Measurements from ENCODE around the gene ZNF500. TPM values are rescaled to one million over a fixed set of nuclear protein-coding genes. Genes with fewer than 3 reads are reported as not detected.
"Not testable (repeated sequence)": the region's sequence is repeated elsewhere in the genome, so short reads cannot be mapped to it uniquely, and the experiment has no call there.

The ZNF500 gene
- total RNA-seq, 2 donors from 2014 or later: 12.4 to 13.7 TPM

- intact Hi-C loops (cut with DNase I, micrococcal nuclease): no loop called here
- DNase-seq: no peak
Observed at GRCh38 chr16:4798456-4798855, 31.5 kb upstream of the ZNF500 start.

GRCh38 chr16:4797805-4798252, 30.9 kb upstream of the ZNF500 start:
- ATAC-seq (no peak), DNase-seq (no peak)
- intact Hi-C loops (cut with DNase I, micrococcal nuclease): no loop called here

More at GRCh38 chr16:4798456-4798855, 31.5 kb upstream of the ZNF500 start:
- ATAC-seq: no peak

DNA sequence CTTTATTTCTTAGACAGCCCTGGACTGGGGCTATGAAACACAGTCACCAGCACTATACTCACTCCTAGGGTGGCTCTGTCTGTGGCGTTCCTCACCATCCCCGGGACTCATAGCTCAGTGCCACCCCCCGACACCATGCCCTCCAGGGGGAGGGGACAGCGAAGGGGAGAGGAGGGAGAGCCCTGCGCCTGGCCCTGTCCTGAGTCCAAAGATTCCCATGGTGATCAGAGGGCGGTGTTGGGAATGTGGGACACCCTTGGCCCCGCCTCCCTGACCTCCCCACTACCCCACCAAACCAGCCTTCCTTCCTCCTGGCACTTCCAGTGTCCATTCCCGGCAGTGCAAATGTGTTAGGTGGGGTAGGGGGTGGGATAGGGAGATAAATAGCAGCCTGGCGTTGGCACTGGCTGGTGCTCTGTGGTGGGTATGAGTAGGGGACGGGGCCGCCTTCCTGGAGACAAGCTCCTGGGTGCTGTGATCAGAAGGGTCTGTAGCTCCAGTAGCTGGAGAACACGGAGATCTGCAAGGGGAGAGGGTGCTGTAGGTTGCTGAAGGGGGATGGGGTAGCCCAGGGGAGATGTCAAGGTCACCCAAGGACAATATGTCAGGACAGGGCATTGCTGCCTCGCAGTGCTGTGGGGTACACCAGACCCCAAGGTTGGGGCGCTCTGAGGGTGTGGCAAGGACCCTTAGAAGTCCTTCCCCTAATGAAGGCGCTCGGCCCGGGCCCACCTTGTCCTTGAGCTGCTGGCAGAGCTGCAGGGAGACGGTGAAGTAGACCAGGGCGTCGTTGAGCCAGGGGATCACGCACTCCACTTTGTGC, 30.2 kb upstream of the ZNF500 start:
- intact Hi-C loops (cut with DNase I, micrococcal nuclease): no loop called here
- ATAC-seq: peak; percentile 8
- DNase-seq: peak in 1 of 2 donors; percentile 61

DNA sequence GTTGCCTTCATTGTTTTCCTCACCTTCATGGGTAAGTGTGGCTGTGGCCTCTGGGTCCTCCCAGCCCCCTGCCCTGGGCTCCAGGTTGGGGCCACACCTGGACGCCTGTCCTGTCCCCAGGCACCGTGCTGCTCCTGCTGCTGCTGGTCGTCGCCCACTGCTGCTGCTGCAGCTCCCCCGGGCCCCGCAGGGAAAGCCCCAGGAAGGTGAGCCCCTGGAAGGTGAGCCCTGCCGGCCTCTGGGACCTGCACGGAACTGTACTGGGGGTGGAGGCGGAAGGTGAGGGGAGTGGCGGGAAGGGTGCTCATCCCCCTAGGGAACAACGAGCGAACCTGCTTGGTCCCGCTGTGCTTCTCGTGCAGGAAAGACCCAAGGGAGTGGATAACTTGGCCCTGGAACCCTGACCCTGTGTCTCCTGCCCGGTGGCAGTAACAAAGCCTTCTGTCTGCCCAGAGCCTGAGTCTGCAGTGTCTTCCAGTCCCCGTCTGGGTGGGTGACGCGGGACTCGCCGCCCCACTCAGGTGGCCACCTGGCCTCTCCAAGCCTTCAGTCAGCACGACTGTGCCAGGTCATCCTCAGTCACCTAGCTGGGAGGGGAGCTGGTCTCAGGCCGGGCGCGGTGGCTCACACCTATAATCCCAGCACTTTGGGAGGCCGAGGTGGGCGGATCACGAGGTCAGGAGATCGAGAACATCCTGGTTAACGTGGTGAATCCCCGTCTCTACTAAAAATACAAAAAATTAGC, 29.0 kb upstream of the ZNF500 start:
- peak; percentile 56 for ATAC-seq
- intact Hi-C loops (cut with DNase I, micrococcal nuclease): no loop called here
- peak in 1 of 2 donors; percentile 54 for DNase-seq

DNA sequence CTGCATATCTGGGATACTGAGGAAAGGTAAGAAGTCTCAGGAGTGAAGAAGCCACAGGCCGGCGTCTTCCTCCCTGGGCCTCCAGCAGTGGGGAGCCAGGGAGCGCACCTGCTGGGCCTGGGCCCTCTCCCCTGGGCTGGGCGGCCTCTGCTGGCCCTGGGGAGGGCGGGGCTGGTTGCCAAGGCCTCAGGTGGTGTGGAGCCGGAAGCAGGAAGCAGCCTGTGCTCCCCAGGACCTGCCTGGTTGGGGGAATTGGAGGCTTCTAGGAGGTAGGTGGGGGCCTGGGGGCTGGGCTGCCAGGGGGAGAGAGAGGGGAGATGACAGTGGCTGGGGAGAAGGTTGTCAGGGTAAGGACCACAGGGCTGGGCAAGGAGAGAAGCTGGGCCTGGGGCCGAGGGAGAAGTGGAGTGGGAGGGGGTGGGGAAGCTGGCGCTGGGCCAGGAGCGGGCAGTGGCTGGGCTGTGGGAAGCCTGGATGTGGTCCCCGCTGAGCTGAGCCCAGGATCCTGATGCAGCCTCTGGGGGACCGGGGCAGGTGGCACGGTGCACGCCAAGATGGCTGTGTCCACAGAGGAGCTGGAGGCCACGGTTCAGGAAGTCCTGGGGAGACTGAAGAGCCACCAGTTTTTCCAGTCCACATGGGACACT, 28.3 kb upstream of the ZNF500 start, which contains the start of gene SMIM22:
TSS of gene SMIM22 (plus strand) at position 189 of the 647 bp plus-strand sequence. CDS start at position 555, 366 bp downstream.
- DNase-seq: peak; percentile 84 to 86
- intact Hi-C loops (cut with DNase I, micrococcal nuclease): no loop called here
- peak; percentile 83 for ATAC-seq

DNA sequence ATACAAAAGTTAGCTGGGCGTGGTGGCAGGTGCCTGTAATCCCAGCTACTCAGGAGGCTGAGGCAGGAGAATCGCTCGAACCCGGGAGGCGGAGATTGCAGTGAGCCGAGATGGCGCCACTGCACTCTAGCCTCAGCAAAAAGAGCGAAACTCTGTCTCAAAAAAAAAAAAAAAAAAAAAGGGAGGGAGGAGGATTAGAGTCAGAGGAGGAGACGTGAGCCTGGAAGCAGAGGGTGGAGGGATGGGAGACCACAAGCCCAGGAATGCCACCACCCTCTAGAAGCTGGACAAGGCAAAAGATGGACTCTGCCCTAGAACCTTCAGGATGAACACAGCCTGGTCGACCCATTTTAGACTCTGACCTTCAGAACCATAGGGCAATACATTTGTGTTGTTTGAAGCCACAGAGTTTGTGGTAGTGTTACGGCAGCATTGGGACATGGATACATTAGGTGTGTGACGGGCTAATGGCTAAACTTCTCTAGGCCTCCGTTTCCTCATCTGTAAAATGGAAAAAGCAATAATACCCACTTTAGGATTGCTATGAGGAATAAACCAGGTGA, 26.1 kb upstream of the ZNF500 start:
- DNase-seq: no peak
- intact Hi-C loops (cut with DNase I, micrococcal nuclease): no loop called here
- no peak for ATAC-seq

GRCh38 chr16:4790871-4791270, 23.9 kb upstream of the ZNF500 start:
- DNase-seq (no peak), ATAC-seq (no peak)
- intact Hi-C loops (cut with DNase I, micrococcal nuclease): no loop called here

DNA sequence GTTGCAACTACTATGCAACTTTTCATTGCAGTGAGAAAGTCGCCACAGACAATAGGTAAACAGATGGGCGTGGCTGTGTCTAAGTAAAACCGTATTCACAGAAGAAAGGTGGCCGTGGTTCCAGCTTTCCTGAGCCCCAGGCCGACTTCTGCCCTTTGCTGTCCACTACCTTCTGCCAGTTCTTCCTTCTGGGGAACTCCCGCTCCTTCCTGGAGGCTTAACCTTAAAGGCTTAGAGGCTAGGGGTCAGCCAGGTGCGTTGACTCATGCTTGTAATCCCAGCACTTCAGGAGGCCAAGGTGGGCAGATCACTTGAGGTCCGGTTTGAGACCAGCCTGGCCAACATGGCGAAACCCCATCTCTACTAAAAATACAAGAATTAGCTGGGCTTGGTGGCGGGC, 23.3 kb upstream of the ZNF500 start:
- intact Hi-C loops (cut with DNase I, micrococcal nuclease): no loop called here

GRCh38 chr16:4788910-4789309, 21.9 kb upstream of the ZNF500 start:
- no peak for ATAC-seq
- intact Hi-C loops (cut with DNase I, micrococcal nuclease): no loop called here

More for the DNA sequence above, 23.3 kb upstream of the ZNF500 start:
- peak; percentile 37 for ATAC-seq
- no peak for DNase-seq

GRCh38 chr16:4788489-4788889, 21.5 kb upstream of the ZNF500 start:
- DNase-seq (no peak), ATAC-seq (peak; percentile 16)
- intact Hi-C loops (cut with DNase I, micrococcal nuclease): no loop called here

More at GRCh38 chr16:4788910-4789309, 21.9 kb upstream of the ZNF500 start:
- DNase-seq: no peak

GRCh38 chr16:4787627-4788482, 20.9 kb upstream of the ZNF500 start, which contains the start of gene SEPTIN12:
Gene SEPTIN12 (minus strand): TSS chr16:4788345. CDS start chr16:4787645, 700 bp downstream.
- ATAC-seq: no peak
- intact Hi-C loops (cut with DNase I, micrococcal nuclease): no loop called here
- DNase-seq: no peak

GRCh38 chr16:4787068-4787467, 20.1 kb upstream of the ZNF500 start:
- ATAC-seq (no peak), DNase-seq (no peak)
- intact Hi-C loops (cut with DNase I, micrococcal nuclease): no loop called here

- DNase-seq (no peak), ATAC-seq (peak; percentile 30)
- intact Hi-C loops (cut with DNase I, micrococcal nuclease): no loop called here
Observed at GRCh38 chr16:4785758-4786433, 18.9 kb upstream of the ZNF500 start.

DNA sequence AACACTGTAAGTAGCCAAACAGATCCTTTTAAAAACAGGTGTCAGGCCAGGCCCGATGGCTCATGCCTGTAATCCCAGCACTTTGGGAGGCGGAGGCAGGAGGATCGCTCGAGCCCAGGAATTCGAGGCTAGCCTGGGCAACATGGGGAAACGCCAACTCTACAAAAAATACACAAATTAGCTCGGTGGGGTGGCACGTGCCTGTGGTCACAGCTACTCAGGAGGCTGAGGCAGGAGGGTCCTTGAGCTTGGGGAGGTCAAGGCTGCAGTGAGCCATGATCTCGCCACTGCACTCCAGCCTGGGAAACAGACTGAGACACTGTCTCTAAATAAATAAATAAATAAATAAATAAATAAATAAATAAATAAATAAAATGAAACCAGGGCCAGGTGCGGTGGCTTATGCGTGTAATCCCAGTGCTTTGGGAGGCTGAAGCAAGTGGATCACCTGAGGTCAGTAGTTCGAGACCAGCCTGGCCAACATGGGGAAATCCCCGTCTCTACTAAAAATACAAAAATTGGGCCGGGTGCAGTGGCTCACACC, 17.6 kb upstream of the ZNF500 start:
- ATAC-seq; intact Hi-C loops (cut with DNase I, micrococcal nuclease); DNase-seq: not testable (repeated sequence)

- intact Hi-C loops (cut with DNase I, micrococcal nuclease): no loop called here
- no peak for ATAC-seq
- no peak for DNase-seq
Observed at GRCh38 chr16:4783951-4784336, 17.0 kb upstream of the ZNF500 start.

DNA sequence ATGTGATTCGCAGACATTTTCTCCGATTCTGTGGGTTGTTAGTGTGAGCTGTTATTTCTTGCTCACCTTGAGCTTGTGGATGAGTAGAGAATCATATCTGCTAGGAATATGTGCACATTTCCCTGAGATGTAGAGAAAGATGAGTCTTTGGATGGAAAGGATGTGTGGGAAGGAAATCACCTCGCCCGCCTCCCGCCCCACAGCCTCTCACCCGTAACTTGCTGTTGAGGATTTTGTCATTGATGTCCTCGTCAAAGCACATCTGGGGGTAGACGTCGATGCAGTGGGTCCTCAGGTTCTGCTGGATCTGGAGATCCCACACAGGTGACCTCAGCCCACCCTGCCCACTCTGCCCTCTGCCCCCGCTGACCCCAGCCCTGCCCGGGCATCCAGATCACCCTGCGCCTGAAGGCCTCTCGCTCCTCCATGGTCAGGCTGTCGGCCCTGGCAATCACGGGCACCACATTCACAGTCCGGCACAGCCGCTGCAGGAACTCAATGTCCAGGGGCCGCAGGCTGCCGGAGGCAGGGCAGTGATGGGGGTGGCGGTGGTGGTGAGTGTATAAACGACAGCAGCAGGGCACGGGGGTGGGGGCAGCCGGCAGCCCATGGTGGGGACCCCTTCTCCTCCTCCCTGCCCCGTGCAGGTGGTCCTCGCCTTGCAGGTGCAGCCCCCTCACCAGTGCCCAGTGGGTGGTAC, 16.4 kb upstream of the ZNF500 start:
- ATAC-seq (no peak), DNase-seq (no peak)
- intact Hi-C loops (cut with DNase I, micrococcal nuclease): no loop called here

DNA sequence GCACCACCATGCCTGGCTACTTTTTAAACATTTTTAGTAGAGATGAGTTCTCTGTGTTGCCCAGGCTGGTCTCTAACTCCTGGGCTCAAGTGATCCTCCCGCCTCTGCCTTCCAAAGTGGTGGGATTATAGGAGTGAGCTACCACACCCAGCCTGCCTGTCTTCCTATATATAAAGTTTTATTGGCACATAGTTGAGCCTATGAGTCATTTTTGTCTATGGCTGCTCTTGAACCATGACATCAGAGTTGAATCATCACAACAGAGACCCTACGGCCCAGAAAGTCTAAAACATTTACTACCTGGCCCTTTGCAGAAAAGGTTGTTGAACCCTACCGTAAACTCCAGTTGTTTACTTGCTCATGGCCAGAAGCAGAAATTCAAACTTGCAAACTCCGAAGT, 13.3 kb upstream of the ZNF500 start:
- ATAC-seq: peak; percentile 91
- no peak for DNase-seq
- intact Hi-C loops (cut with DNase I, micrococcal nuclease): no loop called here

Data from left colon (tissue), 2 donors.